ENCODE results near the gene DOCK3.

- TF ChIP-seq TAF1 (IDR thresholded peaks at IDR 0.05; ENCODE audit: borderline replicate concordance, low read depth, low read length) (no peak), ZZZ3 (IDR thresholded peaks at IDR 0.05; ENCODE audit: control insufficient read depth, insufficient read length, low read depth) (no peak), POLR2A (IDR thresholded peaks at IDR 0.05; ENCODE audit: low read depth, low read length) (no peak), MXI1 (IDR thresholded peaks at IDR 0.05; ENCODE audit: low read depth, low read length) (no peak), FOXM1 (IDR thresholded peaks at IDR 0.05; ENCODE audit: low read depth, low read length) (no peak), POLR2AphosphoS5 (IDR thresholded peaks at IDR 0.05; ENCODE audit: low read length) (no peak)
Measured at GRCh38 chr3:50637011-50637410, 37.7 kb upstream of the DOCK3 start.
